ENCODE results near the gene FNIP1.
"Not testable (repeated sequence)": the region's sequence is repeated elsewhere in the genome, so short reads cannot be mapped to it uniquely, and the experiment has no call there.

FNIP1 gene

DNA sequence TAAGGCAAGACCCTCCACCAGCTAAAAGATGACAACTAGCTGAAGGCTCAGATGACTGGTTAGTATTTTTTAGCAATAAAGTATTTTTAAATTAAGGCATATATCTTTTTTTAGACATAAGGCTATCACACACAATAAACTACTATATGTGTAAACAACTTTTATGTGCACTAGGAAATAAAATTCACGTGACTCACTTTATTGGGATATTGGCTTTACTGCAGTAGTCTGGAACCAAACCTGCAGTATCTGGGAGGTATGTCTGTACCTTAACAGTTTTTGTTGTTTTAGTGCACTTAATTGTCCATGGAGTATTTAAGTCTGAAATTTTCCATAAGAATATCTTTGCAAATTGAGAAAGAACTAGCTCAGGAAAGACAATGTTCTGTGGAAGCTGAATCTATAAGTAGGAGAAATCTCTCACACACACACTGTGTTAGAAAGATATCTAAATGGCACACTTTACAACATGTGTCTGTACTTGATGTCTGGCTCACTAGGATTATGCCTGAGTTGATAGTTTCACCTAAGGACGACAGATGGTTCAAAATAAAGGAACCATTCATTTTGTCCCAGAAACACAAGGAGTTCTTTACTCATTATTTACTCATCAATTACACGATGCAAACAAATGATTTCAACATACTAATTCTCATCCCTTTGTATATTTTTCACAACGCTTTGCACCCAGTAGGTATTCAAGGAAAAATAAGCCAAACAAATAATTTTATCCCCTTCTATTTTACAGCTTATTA, 166.4 kb downstream of the FNIP1 start:
- DNase-seq (ENCODE audit: low spot score): no peak
- TF ChIP-seq, protein P1, sequence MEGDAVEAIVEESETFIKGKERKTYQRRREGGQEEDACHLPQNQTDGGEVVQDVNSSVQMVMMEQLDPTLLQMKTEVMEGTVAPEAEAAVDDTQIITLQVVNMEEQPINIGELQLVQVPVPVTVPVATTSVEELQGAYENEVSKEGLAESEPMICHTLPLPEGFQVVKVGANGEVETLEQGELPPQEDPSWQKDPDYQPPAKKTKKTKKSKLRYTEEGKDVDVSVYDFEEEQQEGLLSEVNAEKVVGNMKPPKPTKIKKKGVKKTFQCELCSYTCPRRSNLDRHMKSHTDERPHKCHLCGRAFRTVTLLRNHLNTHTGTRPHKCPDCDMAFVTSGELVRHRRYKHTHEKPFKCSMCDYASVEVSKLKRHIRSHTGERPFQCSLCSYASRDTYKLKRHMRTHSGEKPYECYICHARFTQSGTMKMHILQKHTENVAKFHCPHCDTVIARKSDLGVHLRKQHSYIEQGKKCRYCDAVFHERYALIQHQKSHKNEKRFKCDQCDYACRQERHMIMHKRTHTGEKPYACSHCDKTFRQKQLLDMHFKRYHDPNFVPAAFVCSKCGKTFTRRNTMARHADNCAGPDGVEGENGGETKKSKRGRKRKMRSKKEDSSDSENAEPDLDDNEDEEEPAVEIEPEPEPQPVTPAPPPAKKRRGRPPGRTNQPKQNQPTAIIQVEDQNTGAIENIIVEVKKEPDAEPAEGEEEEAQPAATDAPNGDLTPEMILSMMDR (IDR thresholded peaks at IDR 0.05; ENCODE audit: extremely low read depth, missing control alignments): no peak

DNA sequence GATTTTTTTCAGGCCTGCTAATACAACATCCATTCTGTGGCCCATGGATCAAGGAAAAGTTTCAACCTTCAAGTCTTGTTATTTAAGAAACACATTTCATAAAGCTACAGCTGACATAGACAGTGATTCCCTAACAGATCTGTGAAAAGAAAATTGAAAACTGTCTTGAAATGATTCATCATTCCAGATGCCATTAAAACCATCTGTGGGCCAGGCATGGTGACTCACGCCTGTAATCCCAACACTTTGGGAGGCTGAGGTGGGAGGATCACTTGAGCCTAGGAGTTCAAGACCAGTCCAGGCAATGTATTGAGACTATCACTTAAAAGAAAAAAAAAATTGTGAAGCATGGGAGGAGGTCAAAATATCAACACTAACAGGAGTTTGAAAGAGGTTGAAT, 167.8 kb downstream of the FNIP1 start:
- DNase-seq (ENCODE audit: low spot score): no peak

DNA sequence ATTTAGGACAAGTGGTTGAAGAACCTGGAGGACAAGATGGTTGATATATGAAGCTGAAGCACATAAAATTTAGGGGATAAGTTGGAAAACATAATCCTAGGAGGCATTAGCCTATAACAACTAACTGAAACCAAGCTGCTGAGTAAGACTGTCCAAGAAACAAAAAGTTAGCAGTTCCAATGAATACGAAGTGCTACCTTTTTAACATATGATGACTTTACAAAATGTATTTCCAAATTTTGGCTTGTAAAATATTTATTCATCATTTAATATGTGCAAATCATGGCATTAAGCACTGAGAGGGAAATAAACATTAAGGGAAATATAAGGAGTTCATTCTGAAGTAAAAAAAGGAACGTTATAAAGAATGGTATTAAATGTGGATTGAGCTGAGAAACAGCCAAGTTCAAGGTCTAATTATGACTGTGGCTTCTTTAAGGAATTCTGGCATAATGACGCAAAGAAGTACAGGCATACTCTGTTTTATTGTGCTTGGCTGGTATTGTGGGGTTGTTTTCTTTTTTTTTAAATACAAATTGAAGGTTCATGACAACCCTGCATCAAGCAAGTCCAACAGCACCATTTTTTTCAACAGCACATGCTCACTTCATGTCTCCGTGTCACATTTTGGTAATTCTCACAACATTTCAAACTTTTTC, 169.5 kb downstream of the FNIP1 start:
- no peak for DNase-seq (ENCODE audit: low spot score)
- TF ChIP-seq, protein P1 (IDR thresholded peaks at IDR 0.05; ENCODE audit: extremely low read depth, missing control alignments): no peak

More for the DNA sequence above, 167.8 kb downstream of the FNIP1 start:
- TF ChIP-seq, protein P1 (IDR thresholded peaks at IDR 0.05; ENCODE audit: extremely low read depth, missing control alignments): no peak

DNA sequence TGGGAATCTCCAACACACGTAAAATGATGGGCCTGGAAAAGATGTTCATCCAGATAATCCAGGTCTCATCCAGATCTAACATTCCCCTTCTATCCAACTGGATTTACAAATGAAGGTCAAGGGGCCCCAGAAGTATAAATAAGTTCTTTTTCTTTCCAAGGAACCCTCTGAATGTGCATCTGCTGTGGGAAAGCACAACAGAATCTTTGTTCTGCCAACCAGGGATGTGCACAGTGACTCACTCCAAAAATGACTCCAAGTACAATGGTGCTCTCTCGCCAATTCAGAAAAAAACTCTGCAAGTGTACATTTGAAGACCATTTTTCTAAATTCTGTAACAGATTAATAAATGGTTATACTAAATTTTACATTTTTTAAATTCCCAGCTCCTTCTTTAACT, 174.2 kb downstream of the FNIP1 start:
- no peak for DNase-seq (ENCODE audit: low spot score)
- TF ChIP-seq, protein P1 (IDR thresholded peaks at IDR 0.05; ENCODE audit: extremely low read depth, missing control alignments): no peak

DNA sequence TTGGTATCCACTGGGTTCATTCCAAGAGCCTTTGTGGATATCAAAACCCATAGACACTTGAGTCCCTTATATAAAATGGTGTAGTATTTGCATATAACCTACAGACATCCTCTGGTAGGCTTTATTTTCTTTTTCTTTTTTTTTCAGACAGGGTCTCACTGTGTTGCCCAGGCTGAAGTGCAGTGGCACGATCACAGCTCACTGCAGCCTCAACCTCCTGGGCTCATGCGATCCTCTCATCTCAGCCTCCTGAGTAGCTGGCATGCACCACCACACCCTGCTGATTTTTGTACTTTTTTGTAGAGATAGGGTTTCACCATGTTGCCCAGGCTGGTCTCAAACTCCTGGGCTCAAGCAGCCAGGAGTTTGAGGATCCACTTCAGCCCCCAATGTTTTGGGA, 175.7 kb downstream of the FNIP1 start:
- DNase-seq (ENCODE audit: low spot score): not testable (repeated sequence)

DNA sequence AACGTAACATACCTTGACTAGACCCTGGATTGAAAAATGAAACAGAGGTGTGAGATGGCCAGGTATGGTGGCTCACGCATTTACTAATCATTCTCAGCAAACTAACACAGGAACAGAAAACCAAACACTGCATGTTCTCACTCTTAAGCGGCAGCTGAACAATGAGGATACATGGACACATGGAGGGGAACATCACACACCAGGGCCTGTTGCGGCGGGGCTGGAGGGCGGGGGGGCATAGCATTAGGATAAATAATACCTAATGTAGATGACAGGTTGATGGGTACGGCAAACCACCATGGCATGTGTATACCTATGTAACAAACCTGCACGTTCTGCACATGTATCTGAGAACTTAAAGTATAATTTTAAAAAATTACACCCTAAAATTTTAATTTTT, 177.7 kb downstream of the FNIP1 start:
- TF ChIP-seq, protein P1 (IDR thresholded peaks at IDR 0.05; ENCODE audit: extremely low read depth, missing control alignments): no peak
- DNase-seq (ENCODE audit: low spot score): no peak

DNA sequence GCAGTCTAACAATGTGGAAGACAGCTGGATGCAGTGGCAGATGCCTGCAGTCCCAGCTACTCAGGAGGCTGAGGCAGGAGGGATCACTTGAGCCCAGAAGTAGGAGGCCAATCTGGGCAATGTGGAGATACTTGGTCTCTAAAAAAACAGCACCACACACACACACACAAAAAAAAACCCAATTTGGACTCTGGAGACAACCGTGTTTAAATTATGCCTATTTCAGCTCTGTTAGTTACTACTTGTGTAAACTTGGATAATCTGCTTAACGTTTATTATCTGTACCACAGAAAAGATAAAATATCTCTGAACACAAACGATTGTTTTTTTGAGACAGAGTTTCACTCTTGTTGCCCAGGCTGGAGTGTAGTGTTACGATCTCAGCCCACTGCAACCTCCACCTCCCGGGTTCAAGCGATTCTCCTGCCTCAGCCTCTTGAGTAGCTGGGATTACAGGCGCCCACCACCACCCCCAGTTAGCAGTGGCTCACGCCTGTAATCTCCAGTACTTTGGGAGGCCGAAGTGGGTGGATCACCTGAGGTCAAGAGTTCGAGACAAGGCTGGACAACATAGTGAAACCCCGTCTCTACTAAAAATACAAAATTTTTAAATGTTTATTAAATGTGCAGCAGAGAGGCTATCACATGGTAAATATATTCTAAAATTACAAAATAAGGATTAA, 179.5 kb downstream of the FNIP1 start:
- DNase-seq (ENCODE audit: low spot score): no peak
- TF ChIP-seq, protein P1 (IDR thresholded peaks at IDR 0.05; ENCODE audit: extremely low read depth, missing control alignments): no peak

Measured in GM20000 (cell line).